ENCODE data around the gene PTPDC1.

DNA sequence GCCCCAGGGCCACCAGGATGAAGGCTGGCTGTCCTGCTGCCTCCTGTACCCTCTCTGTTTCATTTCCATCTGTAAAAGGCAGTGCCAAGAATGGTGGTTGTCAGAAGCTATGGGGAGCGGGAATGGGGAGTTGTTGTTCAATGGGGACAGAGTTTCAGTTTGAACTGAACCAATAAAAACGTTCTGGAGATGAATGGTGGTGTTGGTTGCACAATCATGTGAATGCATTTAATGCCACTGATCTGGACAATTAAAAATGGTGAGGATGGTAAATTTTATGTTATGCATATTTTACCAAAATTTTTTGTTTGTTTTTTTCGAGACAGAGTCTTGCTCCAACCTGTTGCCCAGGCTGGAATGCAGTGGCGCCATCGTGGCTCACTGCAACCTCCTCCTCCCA is 58.1 kb downstream of the PTPDC1 start:
- TF ChIP-seq ZNF121 (CRISPR knock-in tag; conservative IDR thresholded peaks at IDR 0.05), result no peak
- TF ChIP-seq, protein P1, sequence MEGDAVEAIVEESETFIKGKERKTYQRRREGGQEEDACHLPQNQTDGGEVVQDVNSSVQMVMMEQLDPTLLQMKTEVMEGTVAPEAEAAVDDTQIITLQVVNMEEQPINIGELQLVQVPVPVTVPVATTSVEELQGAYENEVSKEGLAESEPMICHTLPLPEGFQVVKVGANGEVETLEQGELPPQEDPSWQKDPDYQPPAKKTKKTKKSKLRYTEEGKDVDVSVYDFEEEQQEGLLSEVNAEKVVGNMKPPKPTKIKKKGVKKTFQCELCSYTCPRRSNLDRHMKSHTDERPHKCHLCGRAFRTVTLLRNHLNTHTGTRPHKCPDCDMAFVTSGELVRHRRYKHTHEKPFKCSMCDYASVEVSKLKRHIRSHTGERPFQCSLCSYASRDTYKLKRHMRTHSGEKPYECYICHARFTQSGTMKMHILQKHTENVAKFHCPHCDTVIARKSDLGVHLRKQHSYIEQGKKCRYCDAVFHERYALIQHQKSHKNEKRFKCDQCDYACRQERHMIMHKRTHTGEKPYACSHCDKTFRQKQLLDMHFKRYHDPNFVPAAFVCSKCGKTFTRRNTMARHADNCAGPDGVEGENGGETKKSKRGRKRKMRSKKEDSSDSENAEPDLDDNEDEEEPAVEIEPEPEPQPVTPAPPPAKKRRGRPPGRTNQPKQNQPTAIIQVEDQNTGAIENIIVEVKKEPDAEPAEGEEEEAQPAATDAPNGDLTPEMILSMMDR (IDR thresholded peaks at IDR 0.05 in 2 of 3, conservative IDR thresholded peaks at IDR 0.05 in 1 of 3; ENCODE audit: insufficient read depth in 2 of 3, low read depth in 1 of 3, low read length in 3 of 3), result no peak
- no peak for TF ChIP-seq ZC3H4 (CRISPR knock-in tag; IDR thresholded peaks at IDR 0.05; ENCODE audit: borderline replicate concordance)
- no peak for TF ChIP-seq SP2 (IDR thresholded peaks at IDR 0.05; ENCODE audit: extremely low read depth, low read depth, low read length, poor library complexity, severe bottlenecking)
- TF ChIP-seq ZNF277 (CRISPR knock-in tag; IDR thresholded peaks at IDR 0.05; ENCODE audit: borderline replicate concordance), result no peak
- TF ChIP-seq ZFP1 (CRISPR knock-in tag; IDR thresholded peaks at IDR 0.05), result no peak
- no peak for TF ChIP-seq HCFC1 (IDR thresholded peaks at IDR 0.05; ENCODE audit: low read depth, low read length)
- TF ChIP-seq, protein P2, sequence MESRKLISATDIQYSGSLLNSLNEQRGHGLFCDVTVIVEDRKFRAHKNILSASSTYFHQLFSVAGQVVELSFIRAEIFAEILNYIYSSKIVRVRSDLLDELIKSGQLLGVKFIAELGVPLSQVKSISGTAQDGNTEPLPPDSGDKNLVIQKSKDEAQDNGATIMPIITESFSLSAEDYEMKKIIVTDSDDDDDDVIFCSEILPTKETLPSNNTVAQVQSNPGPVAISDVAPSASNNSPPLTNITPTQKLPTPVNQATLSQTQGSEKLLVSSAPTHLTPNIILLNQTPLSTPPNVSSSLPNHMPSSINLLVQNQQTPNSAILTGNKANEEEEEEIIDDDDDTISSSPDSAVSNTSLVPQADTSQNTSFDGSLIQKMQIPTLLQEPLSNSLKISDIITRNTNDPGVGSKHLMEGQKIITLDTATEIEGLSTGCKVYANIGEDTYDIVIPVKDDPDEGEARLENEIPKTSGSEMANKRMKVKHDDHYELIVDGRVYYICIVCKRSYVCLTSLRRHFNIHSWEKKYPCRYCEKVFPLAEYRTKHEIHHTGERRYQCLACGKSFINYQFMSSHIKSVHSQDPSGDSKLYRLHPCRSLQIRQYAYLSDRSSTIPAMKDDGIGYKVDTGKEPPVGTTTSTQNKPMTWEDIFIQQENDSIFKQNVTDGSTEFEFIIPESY (CRISPR knock-in tag; IDR thresholded peaks at IDR 0.05), result no peak

Measured in K562 (cell line).